GM20000 (cell line): ENCODE results near the gene WNT8A.
"Not testable (repeated sequence)": the region's sequence is repeated elsewhere in the genome, so short reads cannot be mapped to it uniquely, and the experiment has no call there.

Experiments used
- DNase-seq: peaks from one replicate; pipeline ENCODE4 v3.0.0; 2012; ENCODE audit warnings: low spot score
- TF ChIP-seq, protein P1 (sequence below): IDR thresholded peaks from 2 replicates; pipeline ENCODE4 v1.5.1; 2012; ENCODE audit warnings: mild to moderate bottlenecking, control low read depth; ENCODE audit errors: extremely low read depth, missing control alignments

The WNT8A gene, protein sequence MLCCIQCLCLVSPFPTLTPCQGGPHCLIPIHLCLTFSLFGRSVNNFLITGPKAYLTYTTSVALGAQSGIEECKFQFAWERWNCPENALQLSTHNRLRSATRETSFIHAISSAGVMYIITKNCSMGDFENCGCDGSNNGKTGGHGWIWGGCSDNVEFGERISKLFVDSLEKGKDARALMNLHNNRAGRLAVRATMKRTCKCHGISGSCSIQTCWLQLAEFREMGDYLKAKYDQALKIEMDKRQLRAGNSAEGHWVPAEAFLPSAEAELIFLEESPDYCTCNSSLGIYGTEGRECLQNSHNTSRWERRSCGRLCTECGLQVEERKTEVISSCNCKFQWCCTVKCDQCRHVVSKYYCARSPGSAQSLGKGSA

DNA sequence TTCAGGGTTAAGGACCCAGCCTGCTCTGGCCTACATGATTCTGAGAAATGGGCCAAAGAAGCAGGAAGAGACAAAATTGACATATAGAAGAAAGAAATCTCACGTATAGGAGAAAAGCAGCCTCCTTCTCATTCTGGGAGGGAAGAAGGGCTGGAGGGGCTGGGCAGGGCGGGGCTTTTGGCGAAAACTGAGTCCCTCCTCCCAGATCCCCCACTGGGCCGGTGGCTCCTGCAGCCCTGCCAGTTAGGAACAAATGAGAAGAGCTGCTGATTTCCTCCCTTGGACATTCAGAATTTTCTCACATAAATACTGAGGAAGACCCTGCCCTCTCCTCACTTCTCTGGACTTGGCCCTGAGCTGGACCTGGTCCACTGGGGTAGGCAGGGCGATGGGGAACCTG, at the start of gene WNT8A:
Gene WNT8A (plus strand): TSS at position 332 of the 400 bp plus-strand sequence. CDS start 95 bp downstream, outside the sequence.
- no peak for DNase-seq
- TF ChIP-seq, protein P1, sequence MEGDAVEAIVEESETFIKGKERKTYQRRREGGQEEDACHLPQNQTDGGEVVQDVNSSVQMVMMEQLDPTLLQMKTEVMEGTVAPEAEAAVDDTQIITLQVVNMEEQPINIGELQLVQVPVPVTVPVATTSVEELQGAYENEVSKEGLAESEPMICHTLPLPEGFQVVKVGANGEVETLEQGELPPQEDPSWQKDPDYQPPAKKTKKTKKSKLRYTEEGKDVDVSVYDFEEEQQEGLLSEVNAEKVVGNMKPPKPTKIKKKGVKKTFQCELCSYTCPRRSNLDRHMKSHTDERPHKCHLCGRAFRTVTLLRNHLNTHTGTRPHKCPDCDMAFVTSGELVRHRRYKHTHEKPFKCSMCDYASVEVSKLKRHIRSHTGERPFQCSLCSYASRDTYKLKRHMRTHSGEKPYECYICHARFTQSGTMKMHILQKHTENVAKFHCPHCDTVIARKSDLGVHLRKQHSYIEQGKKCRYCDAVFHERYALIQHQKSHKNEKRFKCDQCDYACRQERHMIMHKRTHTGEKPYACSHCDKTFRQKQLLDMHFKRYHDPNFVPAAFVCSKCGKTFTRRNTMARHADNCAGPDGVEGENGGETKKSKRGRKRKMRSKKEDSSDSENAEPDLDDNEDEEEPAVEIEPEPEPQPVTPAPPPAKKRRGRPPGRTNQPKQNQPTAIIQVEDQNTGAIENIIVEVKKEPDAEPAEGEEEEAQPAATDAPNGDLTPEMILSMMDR = no peak

DNA sequence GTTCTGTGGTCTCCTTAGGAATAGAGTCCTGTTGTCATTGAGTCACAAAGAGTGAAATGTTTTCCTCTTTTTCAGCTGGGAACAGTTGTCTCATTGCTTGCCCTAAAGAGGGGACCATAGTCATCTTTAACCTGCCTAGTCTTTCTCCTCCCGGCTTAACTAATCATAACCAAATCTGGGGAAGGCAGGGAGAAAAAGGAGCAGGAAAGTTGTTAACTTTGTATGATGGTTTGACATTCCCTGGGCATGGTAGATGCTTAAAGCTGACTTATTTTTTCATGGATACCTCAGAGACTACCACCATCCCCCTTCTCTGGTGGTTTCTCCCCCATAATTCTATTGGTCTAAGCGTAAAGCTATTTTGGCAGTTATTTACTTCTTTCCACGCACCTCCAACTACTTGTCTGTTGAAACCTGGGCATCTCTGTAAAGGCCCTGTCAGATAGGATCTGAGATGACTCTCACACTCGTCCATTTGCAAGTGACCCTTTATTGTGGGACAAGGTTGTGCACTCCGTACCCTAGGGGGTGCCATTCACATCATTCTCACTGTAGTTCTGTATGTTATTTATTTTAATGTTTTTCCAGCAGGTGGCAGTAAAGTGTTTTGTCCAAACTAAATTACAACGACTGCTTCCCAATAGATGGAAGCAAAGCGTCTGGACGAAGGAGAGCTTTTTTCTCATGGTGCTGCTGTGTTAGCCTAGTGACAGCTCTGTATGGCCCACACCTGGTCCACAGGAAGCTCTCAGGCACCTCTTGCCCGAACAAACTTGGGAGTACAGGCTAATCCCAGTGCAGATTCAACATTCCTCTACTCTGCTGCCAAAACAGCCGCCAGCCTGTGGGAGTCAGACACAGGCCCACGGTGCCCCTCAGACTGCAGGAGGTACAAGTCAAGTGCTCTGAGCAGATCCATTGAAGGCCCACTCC, 48.0 kb upstream of the WNT8A start:
- peak; percentile 66 for DNase-seq
- TF ChIP-seq, protein P1 = peak; percentile 88

- no peak for DNase-seq
These were observed 46.6 kb upstream of the WNT8A start for GRCh38 chr5:138037271-138037670.

GRCh38 chr5:138037907-138038633, 45.8 kb upstream of the WNT8A start:
- TF ChIP-seq, protein P1 = no peak
- no peak for DNase-seq

More at GRCh38 chr5:138037271-138037670, 46.6 kb upstream of the WNT8A start:
- TF ChIP-seq, protein P1 = no peak

GRCh38 chr5:138038826-138039225, 45.0 kb upstream of the WNT8A start:
- no peak for DNase-seq

DNA sequence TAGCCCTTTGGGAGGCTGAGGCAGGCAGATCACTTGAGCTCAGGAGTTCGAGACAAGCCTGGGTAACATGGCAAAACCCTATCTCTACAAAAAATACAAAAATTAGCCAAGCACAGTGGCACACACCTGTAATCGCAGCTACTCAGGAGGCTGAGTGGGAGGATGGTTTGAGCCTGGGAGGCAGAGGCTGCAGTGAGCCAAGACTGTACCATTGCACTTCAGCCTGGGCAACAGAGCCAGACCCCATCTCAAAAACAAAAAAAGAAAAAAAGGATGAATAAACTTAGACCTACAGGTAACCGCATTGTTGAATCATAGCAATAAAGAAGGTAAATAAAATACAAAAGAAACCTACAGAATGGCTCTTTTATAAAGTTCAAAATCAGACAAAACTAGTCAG, 38.5 kb upstream of the WNT8A start:
- DNase-seq = not testable (repeated sequence)

More at GRCh38 chr5:138038826-138039225, 45.0 kb upstream of the WNT8A start:
- TF ChIP-seq, protein P1 = no peak

GRCh38 chr5:138051441-138052296, 32.2 kb upstream of the WNT8A start:
- no peak for DNase-seq
- TF ChIP-seq, protein P1 = no peak

DNA sequence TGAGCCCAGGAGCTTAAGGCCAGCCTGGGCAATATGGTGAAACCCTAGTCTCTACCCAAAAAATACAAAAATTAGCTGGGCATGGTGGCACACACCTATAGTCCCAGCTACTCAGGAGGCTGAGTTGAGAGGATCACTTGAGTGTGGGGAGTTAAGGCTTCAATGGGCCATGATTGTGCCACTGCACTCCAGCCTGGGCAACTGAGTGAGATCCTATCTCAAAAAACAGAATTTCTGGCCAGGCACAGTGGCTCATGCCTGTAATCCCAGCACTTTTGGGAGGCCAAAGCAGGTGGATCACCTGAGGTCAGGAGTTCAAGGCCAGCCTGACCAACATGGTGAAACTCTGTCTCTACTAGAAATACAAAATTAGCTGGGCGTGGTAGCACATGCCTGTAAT, 31.1 kb upstream of the WNT8A start:
- not testable (repeated sequence) for DNase-seq
